HFFc6 (cell line): ENCODE measurements around the gene SEPTIN3. TPM values are rescaled to one million over a fixed set of nuclear protein-coding genes. Genes with fewer than 3 reads are reported as not detected.

Source experiments
- DNase-seq: peaks from one replicate; pipeline ENCODE4 v3.0.0-alpha.2; 2018
- H3K27ac Mint-ChIP-seq: 2 replicates; pipeline ENCODE4 v1.8.0; 2020; ENCODE audit warnings: mild to moderate bottlenecking, mixed read lengths
- H3K27me3 Mint-ChIP-seq: 2 replicates; pipeline ENCODE4 v1.8.0; 2021; ENCODE audit warnings: mild to moderate bottlenecking, moderate library complexity, mixed read lengths; ENCODE audit not compliant: insufficient read depth
- H3K36me3 Mint-ChIP-seq: 2 replicates; pipeline ENCODE4 v1.8.0; 2021; ENCODE audit warnings: low read depth, mixed read lengths
- H3K4me1 Mint-ChIP-seq: 2 replicates; pipeline ENCODE4 v1.8.0; 2020; ENCODE audit warnings: low read depth, mixed read lengths
- H3K4me3 Mint-ChIP-seq: 2 replicates; pipeline ENCODE4 v1.8.0; 2020; ENCODE audit warnings: mild to moderate bottlenecking, moderate library complexity, mixed read lengths
- H3K9me3 Mint-ChIP-seq: 2 replicates; pipeline ENCODE4 v1.8.0; 2020; ENCODE audit warnings: mild to moderate bottlenecking, mixed read lengths
- total RNA-seq, 6 experiments: library from RNA; stranded (reverse); fragmentation: NEBNext Ultra II Directional; extraction: Animal tissue kit (Norgen Biotek cat#: 25700); gene quantifications; 2 replicates in 1 of 6; 3 replicates in 5 of 6; pipeline ENCODE4 v1.2.3, GENCODE V29; 2021
- TF ChIP-seq, protein P1 (sequence below): fragments of 200-600 bp; sonication (generic); IDR thresholded peaks from 2 replicates; pipeline ENCODE4 v1.5.0; 2021; ENCODE audit warnings: antibody characterized with exemption, mild to moderate bottlenecking

Gene SEPTIN3
- total RNA-seq, 6 experiments from 2014 or later = 0.05 to 0.17 TPM; not detected in 4

DNA sequence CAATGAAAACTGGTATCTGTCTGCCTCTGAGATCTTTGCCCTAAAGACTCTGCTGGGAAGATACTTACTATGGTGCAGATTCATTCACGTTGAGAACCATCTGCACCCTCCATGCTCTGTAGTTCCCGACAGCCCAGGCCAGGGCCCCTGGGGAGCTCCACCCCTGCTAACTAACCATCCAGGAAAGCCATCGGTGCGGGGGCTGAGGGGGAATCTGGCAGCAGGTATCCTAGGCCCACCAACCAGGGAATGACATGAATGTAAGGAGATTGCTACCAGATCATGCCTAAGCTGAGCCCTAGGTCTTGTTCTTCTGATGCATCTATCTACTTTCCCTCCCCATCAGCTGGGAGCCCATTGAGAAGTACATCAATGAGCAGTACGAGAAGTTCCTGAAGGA, 18.0 kb downstream of the SEPTIN3 start:
- DNase-seq = no peak
- TF ChIP-seq, protein P1, sequence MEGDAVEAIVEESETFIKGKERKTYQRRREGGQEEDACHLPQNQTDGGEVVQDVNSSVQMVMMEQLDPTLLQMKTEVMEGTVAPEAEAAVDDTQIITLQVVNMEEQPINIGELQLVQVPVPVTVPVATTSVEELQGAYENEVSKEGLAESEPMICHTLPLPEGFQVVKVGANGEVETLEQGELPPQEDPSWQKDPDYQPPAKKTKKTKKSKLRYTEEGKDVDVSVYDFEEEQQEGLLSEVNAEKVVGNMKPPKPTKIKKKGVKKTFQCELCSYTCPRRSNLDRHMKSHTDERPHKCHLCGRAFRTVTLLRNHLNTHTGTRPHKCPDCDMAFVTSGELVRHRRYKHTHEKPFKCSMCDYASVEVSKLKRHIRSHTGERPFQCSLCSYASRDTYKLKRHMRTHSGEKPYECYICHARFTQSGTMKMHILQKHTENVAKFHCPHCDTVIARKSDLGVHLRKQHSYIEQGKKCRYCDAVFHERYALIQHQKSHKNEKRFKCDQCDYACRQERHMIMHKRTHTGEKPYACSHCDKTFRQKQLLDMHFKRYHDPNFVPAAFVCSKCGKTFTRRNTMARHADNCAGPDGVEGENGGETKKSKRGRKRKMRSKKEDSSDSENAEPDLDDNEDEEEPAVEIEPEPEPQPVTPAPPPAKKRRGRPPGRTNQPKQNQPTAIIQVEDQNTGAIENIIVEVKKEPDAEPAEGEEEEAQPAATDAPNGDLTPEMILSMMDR = no peak
- H3K27ac Mint-ChIP-seq = no peak overlapping the region
- H3K9me3 Mint-ChIP-seq = peaks cover 4% of the 10 kb centered on the region; the same call in 1 of the 2 replicates
- H3K4me1 Mint-ChIP-seq = peaks cover 6% of the 10 kb centered on the region
- no peak overlapping the region for H3K4me3 Mint-ChIP-seq
- H3K27me3 Mint-ChIP-seq = peaks cover 56% of the 10 kb centered on the region
- no peaks in the 10 kb centered on the region for H3K36me3 Mint-ChIP-seq

GRCh38 chr22:41989246-41989645, 20.0 kb downstream of the SEPTIN3 start:
- TF ChIP-seq, protein P1 = no peak
- no peak overlapping the region for H3K27ac Mint-ChIP-seq
- H3K36me3 Mint-ChIP-seq = no peaks in the 10 kb centered on the region
- H3K27me3 Mint-ChIP-seq = peaks cover 53% of the 10 kb centered on the region
- no peak for DNase-seq
- H3K4me3 Mint-ChIP-seq = no peak overlapping the region
- peaks cover 4% of the 10 kb centered on the region; the same call in 1 of the 2 replicates for H3K9me3 Mint-ChIP-seq
- H3K4me1 Mint-ChIP-seq = no peaks in the 10 kb centered on the region

- peaks cover 56% of the 10 kb centered on the region for H3K27me3 Mint-ChIP-seq
- TF ChIP-seq, protein P1 = no peak
- H3K9me3 Mint-ChIP-seq = peaks cover 2% of the 10 kb centered on the region; the same call in 1 of the 2 replicates
- no peaks in the 10 kb centered on the region for H3K36me3 Mint-ChIP-seq
- H3K4me3 Mint-ChIP-seq = no peak overlapping the region
- no peak for DNase-seq
- no peak overlapping the region for H3K27ac Mint-ChIP-seq
- no peaks in the 10 kb centered on the region for H3K4me1 Mint-ChIP-seq
Observed at GRCh38 chr22:41991111-41991510, 21.9 kb downstream of the SEPTIN3 start.

DNA sequence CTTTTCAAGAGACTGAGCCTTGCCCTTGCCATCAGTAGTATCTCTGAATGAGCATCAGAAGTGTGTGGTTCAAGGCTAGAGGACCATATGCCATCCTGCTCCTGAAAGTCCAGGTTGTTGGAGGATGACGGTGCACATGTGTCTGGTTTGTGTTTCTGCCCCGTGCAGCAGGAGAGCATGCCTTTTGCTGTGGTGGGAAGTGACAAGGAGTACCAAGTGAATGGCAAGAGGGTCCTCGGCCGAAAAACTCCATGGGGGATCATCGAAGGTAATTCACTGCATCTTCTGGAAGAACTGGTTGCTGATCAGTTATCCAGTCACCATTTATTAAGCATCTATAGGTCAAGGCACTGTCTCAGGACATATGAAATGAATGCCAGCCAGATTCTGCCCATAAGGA, 23.3 kb downstream of the SEPTIN3 start:
- H3K36me3 Mint-ChIP-seq = no peaks in the 10 kb centered on the region
- H3K27me3 Mint-ChIP-seq = peaks cover 57% of the 10 kb centered on the region
- no peaks in the 10 kb centered on the region for H3K4me1 Mint-ChIP-seq
- H3K9me3 Mint-ChIP-seq = no peaks in the 10 kb centered on the region
- H3K4me3 Mint-ChIP-seq = no peak overlapping the region
- DNase-seq = no peak
- H3K27ac Mint-ChIP-seq = no peak overlapping the region
- TF ChIP-seq, protein P1 = no peak

GRCh38 chr22:41995211-41995610, 26.0 kb downstream of the SEPTIN3 start:
- Mint-ChIP-seq H3K36me3 (no peaks in the 10 kb centered on the region), H3K4me1 (no peaks in the 10 kb centered on the region), H3K27me3 (peaks cover 48% of the 10 kb centered on the region), H3K4me3 (no peak overlapping the region), H3K9me3 (no peaks in the 10 kb centered on the region), H3K27ac (no peak overlapping the region)
- TF ChIP-seq, protein P1 = no peak
- no peak for DNase-seq

GRCh38 chr22:41996826-41997225, 27.6 kb downstream of the SEPTIN3 start:
- DNase-seq = no peak
- H3K4me1 Mint-ChIP-seq = 0 out of 2 replicates have a peak, but pooled peaks cover 5% of the 10 kb centered on the region
- no peak overlapping the region for H3K27ac Mint-ChIP-seq
- peaks cover 41% of the 10 kb centered on the region for H3K27me3 Mint-ChIP-seq
- no peaks in the 10 kb centered on the region for H3K9me3 Mint-ChIP-seq
- H3K4me3 Mint-ChIP-seq = no peak overlapping the region
- TF ChIP-seq, protein P1 = no peak
- H3K36me3 Mint-ChIP-seq = no peaks in the 10 kb centered on the region
